B cell (primary cell): ENCODE measurements around the gene KLHL15. TPM values are rescaled to one million over a fixed set of nuclear protein-coding genes. Genes with fewer than 3 reads are reported as not detected.

Experiments
- ATAC-seq: fragments of 200-7000 bp; cut with Tn5 transposase; one replicate; pipeline ENCODE4 v1.10.0; 2021; ENCODE audit warnings: low read depth, mild to moderate bottlenecking, moderate number of reproducible peaks, moderate library complexity
- CTCF ChIA-PET: fragments of 350-600 bp; sonication (Branson Sonifier 250); formaldehyde crosslinking; loops from one replicate; lab custom pipeline; 2021; ENCODE audit warnings: antibody characterized with exemption, inconsistent platforms; lab: Charles Lee
- POLR2A ChIA-PET: fragments of 350-600 bp; sonication (Branson Sonifier 250); formaldehyde crosslinking; loops from one replicate; lab custom pipeline; 2021; ENCODE audit warnings: antibody characterized with exemption; lab: Charles Lee
- DNase-seq: peaks from one replicate; pipeline ENCODE4 v3.0.0; 2013
- H2AFZ ChIP-seq: 2 replicates; pipeline ENCODE4 v1.6.1; 2012; ENCODE audit warnings: mild to moderate bottlenecking, low read depth, low read length; ENCODE audit not compliant: insufficient read depth, poor library complexity, severe bottlenecking
- H3K27ac ChIP-seq, 2 donors: 1 replicate in 1 of 2; 2 replicates in 1 of 2; pipeline ENCODE4 v1.5.1; 2012 to 2013; ENCODE audit warnings: low read length in 2 of 2, mild to moderate bottlenecking in 2 of 2, moderate library complexity in 1 of 2
- H3K27me3 ChIP-seq, 4 experiments: fragments of 200-600 bp in 1 of 4; sonication (generic) in 1 of 4; replicated peaks in 1 of 4; 1 replicate in 2 of 4; 2 replicates in 2 of 4; pipeline versions ENCODE4 v1.6.1 to v1.7.0; 2013 to 2016; ENCODE audit warnings: low read length in 3 of 4, mild to moderate bottlenecking in 2 of 4, mixed read lengths in 1 of 4, moderate library complexity in 1 of 4; ENCODE audit not compliant: insufficient read depth in 4 of 4, control insufficient read depth in 3 of 4; ENCODE audit errors: control extremely low read depth in 1 of 4
- H3K36me3 ChIP-seq, 2 experiments: replicated peaks in 1 of 2; 1 replicate in 1 of 2; 2 replicates in 1 of 2; pipeline versions ENCODE4 v1.6.1 to v1.7.1; 2013; ENCODE audit warnings: low read length in 1 of 2; ENCODE audit not compliant: insufficient read depth in 2 of 2, control insufficient read depth in 1 of 2; ENCODE audit errors: control extremely low read depth in 1 of 2, extremely low read depth in 1 of 2
- H3K4me1 ChIP-seq, 2 donors: fragments of 200-600 bp in 1 of 2; sonication (generic) in 1 of 2; 1 replicate in 1 of 2; 2 replicates in 1 of 2; pipeline versions ENCODE4 v1.5.1 to v1.6.1; 2013 to 2017; ENCODE audit warnings: low read length in 2 of 2; ENCODE audit not compliant: control insufficient read depth in 2 of 2, insufficient read depth in 2 of 2
- H3K4me2 ChIP-seq: replicated peaks from 2 replicates; pipeline ENCODE3; 2012; ENCODE audit warnings: mild to moderate bottlenecking, low read depth, low read length; ENCODE audit not compliant: poor library complexity, severe bottlenecking
- H3K4me3 ChIP-seq, 5 experiments: fragments of 200-600 bp in 1 of 5; sonication (generic) in 1 of 5; 1 replicate in 3 of 5; 2 replicates in 2 of 5; pipeline versions ENCODE4 v1.5.1 to v1.7.0; 2011 to 2016; ENCODE audit warnings: low read length in 4 of 5, mild to moderate bottlenecking in 4 of 5, low read depth in 2 of 5, control low read depth in 1 of 5, moderate library complexity in 1 of 5; ENCODE audit not compliant: insufficient read depth in 1 of 5; ENCODE audit errors: control extremely low read depth in 1 of 5, extremely low read depth in 1 of 5
- H3K79me2 ChIP-seq: fragments of 200-600 bp; sonication (generic); one replicate; pipeline ENCODE4 v1.6.0; 2016; ENCODE audit warnings: low read length; ENCODE audit not compliant: control insufficient read depth, insufficient read depth
- H3K9ac ChIP-seq: fragments of 200-600 bp; sonication (generic); 2 replicates; pipeline ENCODE4 v1.6.1; 2017; ENCODE audit warnings: mild to moderate bottlenecking, low read length, moderate library complexity
- H3K9me3 ChIP-seq, 3 donors: one replicate each; pipeline versions ENCODE4 v1.6.1 to v1.7.1; 2013; ENCODE audit warnings: low read length in 2 of 3; ENCODE audit not compliant: control insufficient read depth in 2 of 3, insufficient read depth in 1 of 3; ENCODE audit errors: control extremely low read depth in 1 of 3
- H4K20me1 ChIP-seq: 2 replicates; pipeline ENCODE4 v1.6.0; 2012; ENCODE audit warnings: mild to moderate bottlenecking, low read length; ENCODE audit not compliant: insufficient read depth, control insufficient read depth, poor library complexity, severe bottlenecking
- H3K27ac Mint-ChIP-seq: one replicate; pipeline ENCODE4 v1.8.0; 2021; ENCODE audit warnings: mixed read lengths
- H3K27me3 Mint-ChIP-seq: one replicate; pipeline ENCODE4 v1.8.0; 2021; ENCODE audit warnings: mixed read lengths
- H3K4me1 Mint-ChIP-seq: one replicate; pipeline ENCODE4 v1.8.0; 2021; ENCODE audit warnings: mixed read lengths
- H3K4me3 Mint-ChIP-seq: one replicate; pipeline ENCODE4 v1.8.0; 2021; ENCODE audit warnings: mixed read lengths
- H3K9me3 Mint-ChIP-seq: one replicate; pipeline ENCODE4 v1.8.0; 2022; ENCODE audit warnings: mixed read lengths; ENCODE audit not compliant: insufficient read depth
- EZH2 ChIP-seq: IDR thresholded peaks from 2 replicates; pipeline ENCODE4 v1.6.1; 2012; ENCODE audit warnings: borderline replicate concordance, low read depth, mild to moderate bottlenecking, moderate library complexity, low read length; ENCODE audit not compliant: insufficient read depth, poor library complexity, severe bottlenecking
- WGBS: methylation state at CpG from one replicate; pipeline ENCODE4 v1.1.5; 2013; ENCODE audit warnings: missing lambda C conversion rate; ENCODE audit not compliant: insufficient coverage; 5-methylcytosine and 5-hydroxymethylcytosine counted together
- intact Hi-C: fragments of 100-400 bp; cut with micrococcal nuclease; formaldehyde crosslinking; loops from one replicate; pipeline ENCODE4 v1.10.0; 2022
- polyA plus RNA-seq: library from polyadenylated mRNA; depleted of rRNA; stranded (reverse); fragments of >200 nt; gene quantifications from 2 replicates; pipeline ENCODE4 v1.2.3, GENCODE V29; 2012
- total RNA-seq, 2 donors: library from RNA; stranded (reverse); fragments of 120-200 nt in 1 of 2; gene quantifications; 1 replicate in 1 of 2; 2 replicates in 1 of 2; pipeline versions ENCODE4 v1.2.3 to v1.2.4, GENCODE V29; 2013 to 2022
- TF ChIP-seq, protein P1 (sequence below): fragments of 200-600 bp; IDR thresholded peaks from one replicate; pipeline ENCODE4 v1.8.0; 2022; ENCODE audit warnings: antibody characterized with exemption, mild to moderate bottlenecking

The KLHL15 gene
- total and polyA plus RNA-seq, 2 donors (not counting 1 experiment from before 2014, with no cell fraction given) = 5.4 to 8.2 TPM

DNA sequence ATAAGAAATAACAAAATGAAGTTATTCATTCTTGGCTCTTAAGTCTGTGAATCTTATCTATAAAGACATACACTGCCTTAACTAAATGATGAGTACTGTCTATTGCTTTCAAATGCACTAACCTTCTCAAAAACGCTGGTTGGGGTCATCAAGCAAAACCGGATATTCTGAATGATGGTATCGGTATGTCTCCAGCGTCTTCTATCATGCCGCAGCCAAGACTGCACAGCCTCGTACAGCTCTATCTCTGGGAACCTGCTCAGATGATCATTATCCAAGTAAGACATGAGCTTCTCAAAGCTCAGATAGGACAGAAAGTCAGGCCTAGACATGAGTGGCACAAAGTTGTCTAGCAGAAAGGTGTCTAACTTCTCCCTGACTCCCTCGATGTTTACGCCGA, 21.1 kb downstream of the KLHL15 start:
- Mint-ChIP-seq H3K27me3 (no peaks in the 10 kb centered on the region), H3K27ac (no peak overlapping the region), H3K4me1 (peaks cover 22% of the 10 kb centered on the region), H3K9me3 (no peaks in the 10 kb centered on the region), H3K4me3 (no peak overlapping the region)
- Histone ChIP-seq H3K9ac (no peak overlapping the region), H3K79me2 (peaks cover 18% of the 10 kb centered on the region), H3K36me3 (peaks cover 0 to 4% of the 10 kb centered on the region in 2 experiments), H3K4me1 (no peaks in the 10 kb centered on the region), H3K27me3 (no peaks in the 10 kb centered on the region), H4K20me1 (peaks cover 3% of the 10 kb centered on the region), H3K4me3 (no peak overlapping the region), H3K4me2 (no peak overlapping the region), H3K9me3 (no peaks in the 10 kb centered on the region), H2AFZ (no peak overlapping the region), H3K27ac (no peak overlapping the region)
- CTCF ChIA-PET = no interaction called here
- TF ChIP-seq, protein P1, sequence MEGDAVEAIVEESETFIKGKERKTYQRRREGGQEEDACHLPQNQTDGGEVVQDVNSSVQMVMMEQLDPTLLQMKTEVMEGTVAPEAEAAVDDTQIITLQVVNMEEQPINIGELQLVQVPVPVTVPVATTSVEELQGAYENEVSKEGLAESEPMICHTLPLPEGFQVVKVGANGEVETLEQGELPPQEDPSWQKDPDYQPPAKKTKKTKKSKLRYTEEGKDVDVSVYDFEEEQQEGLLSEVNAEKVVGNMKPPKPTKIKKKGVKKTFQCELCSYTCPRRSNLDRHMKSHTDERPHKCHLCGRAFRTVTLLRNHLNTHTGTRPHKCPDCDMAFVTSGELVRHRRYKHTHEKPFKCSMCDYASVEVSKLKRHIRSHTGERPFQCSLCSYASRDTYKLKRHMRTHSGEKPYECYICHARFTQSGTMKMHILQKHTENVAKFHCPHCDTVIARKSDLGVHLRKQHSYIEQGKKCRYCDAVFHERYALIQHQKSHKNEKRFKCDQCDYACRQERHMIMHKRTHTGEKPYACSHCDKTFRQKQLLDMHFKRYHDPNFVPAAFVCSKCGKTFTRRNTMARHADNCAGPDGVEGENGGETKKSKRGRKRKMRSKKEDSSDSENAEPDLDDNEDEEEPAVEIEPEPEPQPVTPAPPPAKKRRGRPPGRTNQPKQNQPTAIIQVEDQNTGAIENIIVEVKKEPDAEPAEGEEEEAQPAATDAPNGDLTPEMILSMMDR = no peak
- TF ChIP-seq EZH2 = no peak
- POLR2A ChIA-PET = no interaction called here
- intact Hi-C loops = no loop called here
- ATAC-seq = no peak
- DNase-seq = no peak
- WGBS = 95% methylated on average over 9 of the region's 9 CpGs

GRCh38 chrX:24005028-24005427, 22.0 kb downstream of the KLHL15 start:
- ATAC-seq (no peak), DNase-seq (no peak)
- H3K4me3 Mint-ChIP-seq = no peak overlapping the region
- H3K4me1 Mint-ChIP-seq = peaks cover 18% of the 10 kb centered on the region
- Histone ChIP-seq H3K4me2 (no peak overlapping the region), H3K4me3 (no peak overlapping the region), H3K27ac (no peak overlapping the region), H3K27me3 (no peaks in the 10 kb centered on the region), H3K9me3 (no peaks in the 10 kb centered on the region), H4K20me1 (no peaks in the 10 kb centered on the region), H3K9ac (no peak overlapping the region), H3K79me2 (peaks cover 14% of the 10 kb centered on the region), H3K36me3 (peaks cover 0 to 4% of the 10 kb centered on the region in 2 experiments), H3K4me1 (no peaks in the 10 kb centered on the region), H2AFZ (no peak overlapping the region)
- CTCF ChIA-PET = no interaction called here
- WGBS = no CpG with 5 or more reads among the region's 1 CpG
- intact Hi-C loops = no loop called here
- no peak for TF ChIP-seq EZH2
- TF ChIP-seq, protein P1 = no peak
- H3K9me3 Mint-ChIP-seq = no peaks in the 10 kb centered on the region
- H3K27ac Mint-ChIP-seq = no peak overlapping the region
- H3K27me3 Mint-ChIP-seq = no peaks in the 10 kb centered on the region
- POLR2A ChIA-PET = no interaction called here
